Measurements from ENCODE around the gene KATNBL1.

DNA sequence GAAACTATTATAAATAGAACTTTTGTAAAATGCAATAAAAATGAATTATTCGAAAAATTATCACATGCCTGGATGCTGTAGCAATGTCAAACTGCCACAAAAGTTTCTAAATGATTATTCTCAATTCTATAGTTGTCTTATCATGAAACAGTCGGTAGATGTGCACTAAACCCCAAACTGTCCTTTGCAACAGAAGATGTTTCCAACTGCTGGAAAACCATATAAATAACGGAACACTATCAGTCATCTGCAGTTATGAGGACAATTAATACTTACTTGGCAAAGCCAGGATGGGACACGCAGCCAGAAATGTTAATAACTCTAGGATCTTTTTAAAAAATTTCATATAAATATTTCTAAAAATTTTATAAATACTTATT, 32.4 kb upstream of the KATNBL1 start:
- TF ChIP-seq, protein P1, sequence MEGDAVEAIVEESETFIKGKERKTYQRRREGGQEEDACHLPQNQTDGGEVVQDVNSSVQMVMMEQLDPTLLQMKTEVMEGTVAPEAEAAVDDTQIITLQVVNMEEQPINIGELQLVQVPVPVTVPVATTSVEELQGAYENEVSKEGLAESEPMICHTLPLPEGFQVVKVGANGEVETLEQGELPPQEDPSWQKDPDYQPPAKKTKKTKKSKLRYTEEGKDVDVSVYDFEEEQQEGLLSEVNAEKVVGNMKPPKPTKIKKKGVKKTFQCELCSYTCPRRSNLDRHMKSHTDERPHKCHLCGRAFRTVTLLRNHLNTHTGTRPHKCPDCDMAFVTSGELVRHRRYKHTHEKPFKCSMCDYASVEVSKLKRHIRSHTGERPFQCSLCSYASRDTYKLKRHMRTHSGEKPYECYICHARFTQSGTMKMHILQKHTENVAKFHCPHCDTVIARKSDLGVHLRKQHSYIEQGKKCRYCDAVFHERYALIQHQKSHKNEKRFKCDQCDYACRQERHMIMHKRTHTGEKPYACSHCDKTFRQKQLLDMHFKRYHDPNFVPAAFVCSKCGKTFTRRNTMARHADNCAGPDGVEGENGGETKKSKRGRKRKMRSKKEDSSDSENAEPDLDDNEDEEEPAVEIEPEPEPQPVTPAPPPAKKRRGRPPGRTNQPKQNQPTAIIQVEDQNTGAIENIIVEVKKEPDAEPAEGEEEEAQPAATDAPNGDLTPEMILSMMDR (conservative IDR thresholded peaks at IDR 0.05) = no peak
- no peak for TF ChIP-seq ZFX (IDR thresholded peaks at IDR 0.05)

Data from C4-2B (cell line).